Keratinocyte (primary cell): Measurements from ENCODE around the gene MRPL57. TPM values are rescaled to one million over a fixed set of nuclear protein-coding genes. Genes with fewer than 3 reads are reported as not detected.

Source experiments
- DNase-seq: peaks from one replicate; pipeline ENCODE4 v3.0.0-alpha.2; 2011; ENCODE audit warnings: low read depth, missing footprints, low spot score
- FAIRE-seq: peaks from 2 replicates; lab custom pipeline; 2011; peaks lifted over from hg19 to GRCh38; lab: Jason Lieb, UNC
- H2AFZ ChIP-seq: 2 replicates; pipeline ENCODE4 v1.6.0; 2012; ENCODE audit warnings: low read length, control low read depth, inconsistent platforms; ENCODE audit not compliant: control insufficient read depth
- H3K27ac ChIP-seq: 2 replicates; pipeline ENCODE4 v1.5.1; 2011; ENCODE audit warnings: low read length; ENCODE audit not compliant: control insufficient read depth, insufficient read depth
- H3K27me3 ChIP-seq: 3 replicates; pipeline ENCODE4 v1.6.0; 2011; ENCODE audit warnings: low read length; ENCODE audit not compliant: control insufficient read depth, insufficient read depth; ENCODE audit errors: extremely low read depth
- H3K36me3 ChIP-seq, 2 experiments: 2 replicates in 1 of 2; 3 replicates in 1 of 2; pipeline ENCODE4 v1.5.1; 2011; ENCODE audit warnings: low read length in 2 of 2, mild to moderate bottlenecking in 1 of 2; ENCODE audit not compliant: control insufficient read depth in 2 of 2, insufficient read depth in 2 of 2; ENCODE audit errors: extremely low read depth in 1 of 2
- H3K4me1 ChIP-seq: 3 replicates; pipeline ENCODE4 v1.5.1; 2011; ENCODE audit warnings: low read length; ENCODE audit not compliant: control insufficient read depth, insufficient read depth; ENCODE audit errors: extremely low read depth
- H3K4me2 ChIP-seq: 3 replicates; pipeline ENCODE4 v1.6.0; 2011; ENCODE audit warnings: low read depth, low read length; ENCODE audit not compliant: control insufficient read depth, insufficient read depth; ENCODE audit errors: extremely low read depth
- H3K4me3 ChIP-seq, 3 experiments: fragments of 200-600 bp in 1 of 3; sonication (generic) in 1 of 3; 2 replicates in 2 of 3; 3 replicates in 1 of 3; pipeline ENCODE4 v1.5.1; 2011 to 2016; ENCODE audit warnings: low read length in 3 of 3, mild to moderate bottlenecking in 3 of 3, control low read depth in 2 of 3, inconsistent platforms in 1 of 3, low read depth in 1 of 3, mixed read lengths in 1 of 3, mixed run types in 1 of 3, moderate library complexity in 1 of 3; ENCODE audit not compliant: control insufficient read depth in 2 of 3, insufficient read depth in 2 of 3; ENCODE audit errors: extremely low read depth in 1 of 3
- H3K79me2 ChIP-seq: 2 replicates; pipeline ENCODE4 v1.6.0; 2012; ENCODE audit warnings: low read length; ENCODE audit not compliant: control insufficient read depth, insufficient read depth
- H3K9ac ChIP-seq: 3 replicates; pipeline ENCODE4 v1.6.0; 2011; ENCODE audit warnings: low read length; ENCODE audit not compliant: control insufficient read depth, insufficient read depth; ENCODE audit errors: extremely low read depth
- H3K9me1 ChIP-seq: 3 replicates; pipeline ENCODE4 v1.6.0; 2011; ENCODE audit warnings: low read length; ENCODE audit not compliant: control insufficient read depth, insufficient read depth; ENCODE audit errors: extremely low read depth
- H3K9me3 ChIP-seq: 2 replicates; pipeline ENCODE4 v1.5.1; 2012; ENCODE audit warnings: low read depth, low read length; ENCODE audit not compliant: control insufficient read depth
- H4K20me1 ChIP-seq: 3 replicates; pipeline ENCODE4 v1.6.0; 2011; ENCODE audit warnings: low read length; ENCODE audit not compliant: control insufficient read depth, insufficient read depth; ENCODE audit errors: extremely low read depth
- EZH2 ChIP-seq: IDR thresholded peaks from one replicate; pipeline ENCODE4 v1.6.1; 2012; ENCODE audit warnings: inconsistent platforms, mild to moderate bottlenecking, low read length, moderate library complexity
- dilution Hi-C: fragments of 300-500 bp; cut with MboI; formaldehyde crosslinking; loops from one replicate; pipeline ENCODE4 v1.7.0; 2020; ENCODE audit warnings: low sequenced_read_pairs; ENCODE audit not compliant: extremely low pct_ligation_motif_present
- polyA plus RNA-seq, 5 experiments: library from polyadenylated mRNA; depleted of rRNA in 3 of 5; stranded (reverse) in 3 of 5; stranded (forward) in 1 of 5; unstranded in 1 of 5; fragments of >200 nt; gene quantifications; 1 replicate in 1 of 5; 2 replicates in 3 of 5; 3 replicates in 1 of 5; pipeline versions ENCODE4 v1.2.1 to v1.2.3, GENCODE V29; 2011 to 2012; ENCODE audit warnings: missing spikeins in 2 of 5, low read depth in 1 of 5, low replicate concordance in 1 of 5
- TF ChIP-seq, protein P1 (sequence below), 3 experiments: IDR thresholded peaks in 1 of 3; conservative IDR thresholded peaks in 1 of 3; optimal IDR thresholded peaks in 1 of 3; 2 replicates in 2 of 3; 3 replicates in 1 of 3; pipeline versions ENCODE3 to v1.5.1; 2011; ENCODE audit warnings: low read length in 3 of 3, mild to moderate bottlenecking in 3 of 3, moderate library complexity in 2 of 3, control low read depth in 1 of 3, inconsistent platforms in 1 of 3; ENCODE audit not compliant: insufficient read depth in 2 of 3; ENCODE audit errors: extremely low read depth in 1 of 3

MRPL57 gene
- polyA plus RNA-seq, 1 donor (not counting 4 experiments of a cell fraction or from before 2014, with no cell fraction given): 18.3 TPM

DNA sequence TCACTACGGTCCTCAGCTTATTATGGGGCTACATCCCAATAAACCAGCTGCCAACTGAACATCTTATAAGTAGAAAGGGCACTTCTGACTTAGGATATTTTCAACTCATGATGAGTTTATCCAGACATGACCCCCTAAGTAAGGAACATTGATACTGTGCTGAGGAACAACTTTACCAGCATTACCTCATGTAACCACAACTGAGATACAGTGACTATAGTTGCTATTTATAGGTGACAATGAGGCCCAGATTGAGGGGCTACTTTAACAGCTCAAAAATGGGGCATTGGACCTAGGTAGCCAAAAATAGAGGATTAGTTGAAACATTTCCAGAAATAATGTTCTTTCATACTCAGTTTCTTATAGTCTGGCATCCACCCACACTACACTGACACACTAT, 26.9 kb upstream of the MRPL57 start:
- DNase-seq (no peak), FAIRE-seq (no peak)
- Histone ChIP-seq H3K4me2 (no peak overlapping the region), H2AFZ (no peak overlapping the region), H4K20me1 (no peaks in the 10 kb centered on the region), H3K79me2 (peaks cover 12% of the 10 kb centered on the region), H3K9me1 (no peaks in the 10 kb centered on the region), H3K4me1 (peaks cover under 1% of the 10 kb centered on the region), H3K36me3 (peaks cover 6 to 10% of the 10 kb centered on the region in 2 experiments), H3K27ac (no peak overlapping the region), H3K4me3 (no peak overlapping the region), H3K27me3 (no peaks in the 10 kb centered on the region), H3K9me3 (no peaks in the 10 kb centered on the region), H3K9ac (no peak overlapping the region)
- dilution Hi-C loops: no loop called here
- TF ChIP-seq, protein P1, sequence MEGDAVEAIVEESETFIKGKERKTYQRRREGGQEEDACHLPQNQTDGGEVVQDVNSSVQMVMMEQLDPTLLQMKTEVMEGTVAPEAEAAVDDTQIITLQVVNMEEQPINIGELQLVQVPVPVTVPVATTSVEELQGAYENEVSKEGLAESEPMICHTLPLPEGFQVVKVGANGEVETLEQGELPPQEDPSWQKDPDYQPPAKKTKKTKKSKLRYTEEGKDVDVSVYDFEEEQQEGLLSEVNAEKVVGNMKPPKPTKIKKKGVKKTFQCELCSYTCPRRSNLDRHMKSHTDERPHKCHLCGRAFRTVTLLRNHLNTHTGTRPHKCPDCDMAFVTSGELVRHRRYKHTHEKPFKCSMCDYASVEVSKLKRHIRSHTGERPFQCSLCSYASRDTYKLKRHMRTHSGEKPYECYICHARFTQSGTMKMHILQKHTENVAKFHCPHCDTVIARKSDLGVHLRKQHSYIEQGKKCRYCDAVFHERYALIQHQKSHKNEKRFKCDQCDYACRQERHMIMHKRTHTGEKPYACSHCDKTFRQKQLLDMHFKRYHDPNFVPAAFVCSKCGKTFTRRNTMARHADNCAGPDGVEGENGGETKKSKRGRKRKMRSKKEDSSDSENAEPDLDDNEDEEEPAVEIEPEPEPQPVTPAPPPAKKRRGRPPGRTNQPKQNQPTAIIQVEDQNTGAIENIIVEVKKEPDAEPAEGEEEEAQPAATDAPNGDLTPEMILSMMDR (optimal IDR thresholded peaks at IDR 0.05 in 1 of 3, IDR thresholded peaks at IDR 0.05 in 1 of 3, conservative IDR thresholded peaks at IDR 0.05 in 1 of 3; ENCODE audit: extremely low read depth in 1 of 3, insufficient read depth in 2 of 3, low read length in 3 of 3): no peak
- no peak for TF ChIP-seq EZH2

- dilution Hi-C loops: no loop called here
- no peak for FAIRE-seq
- H3K4me2 ChIP-seq: no peak overlapping the region
Measured at GRCh38 chr13:21150013-21150412, 26.4 kb upstream of the MRPL57 start.

More at GRCh38 chr13:21150013-21150412, 26.4 kb upstream of the MRPL57 start:
- H3K79me2 ChIP-seq: peaks cover 9% of the 10 kb centered on the region
- H3K36me3 ChIP-seq: peaks cover 6 to 10% of the 10 kb centered on the region in 2 experiments
- DNase-seq: no peak
- H3K4me1 ChIP-seq: no peaks in the 10 kb centered on the region
- H4K20me1 ChIP-seq: no peaks in the 10 kb centered on the region
- no peaks in the 10 kb centered on the region for H3K27me3 ChIP-seq
- no peak for TF ChIP-seq EZH2
- H3K9me3 ChIP-seq: no peaks in the 10 kb centered on the region
- no peak overlapping the region for H3K9ac ChIP-seq
- no peak overlapping the region for H2AFZ ChIP-seq
- no peaks in the 10 kb centered on the region for H3K9me1 ChIP-seq
- H3K4me3 ChIP-seq: no peak overlapping the region
- no peak overlapping the region for H3K27ac ChIP-seq
